ENCODE measurements around the gene UTS2B. TPM values are rescaled to one million over a fixed set of nuclear protein-coding genes. Genes with fewer than 3 reads are reported as not detected.

The UTS2B gene
- total RNA-seq, 1 donor from 2014 or later = not detected

Other genes with a start within 250 kb of the UTS2B start
- not detected in 2 replicates for gene OSTN, start 131.3 kb downstream of the UTS2B start, total RNA-seq
- 34.1 and 34.6 TPM in 2 replicates for gene CCDC50, start 1.1 kb downstream of the UTS2B start, total RNA-seq
- not detected in 2 replicates for gene PYDC2, start 130.6 kb upstream of the UTS2B start, total RNA-seq